ENCODE measurements around the gene GRB10. TPM values are rescaled to one million over a fixed set of nuclear protein-coding genes. Genes with fewer than 3 reads are reported as not detected.
A peak's percentile ranks its signal among the peaks of the same experiment; 100 is the strongest.

Gene GRB10
- total RNA-seq, 1 donor from 2014 or later, result 54.9 TPM

- no peak for ATAC-seq
- no peak for DNase-seq (ENCODE audit: low spot score)
These were observed 79.0 kb downstream of the GRB10 start for GRCh38 chr7:50703654-50704053.

- no peak for ATAC-seq
- no peak for DNase-seq (ENCODE audit: low spot score)
These were observed 83.6 kb downstream of the GRB10 start for GRCh38 chr7:50699143-50699542.

GRCh38 chr7:50697748-50698147, 84.9 kb downstream of the GRB10 start:
- DNase-seq (ENCODE audit: low spot score), result peak; percentile 82
- ATAC-seq, result peak; percentile 88

- DNase-seq (ENCODE audit: low spot score) (no peak), ATAC-seq (peak; percentile 75)
These were observed 85.7 kb downstream of the GRB10 start for GRCh38 chr7:50696810-50697582.

GRCh38 chr7:50695026-50695425, 87.7 kb downstream of the GRB10 start:
- DNase-seq (ENCODE audit: low spot score), result no peak
- ATAC-seq, result no peak

GRCh38 chr7:50693455-50694130, 89.1 kb downstream of the GRB10 start:
- DNase-seq (ENCODE audit: low spot score) (no peak), ATAC-seq (no peak)

GRCh38 chr7:50690541-50691011, 92.1 kb downstream of the GRB10 start:
- no peak for ATAC-seq
- no peak for DNase-seq (ENCODE audit: low spot score)

GRCh38 chr7:50688226-50688590, 94.5 kb downstream of the GRB10 start:
- no peak for DNase-seq (ENCODE audit: low spot score)
- ATAC-seq, result no peak

GRCh38 chr7:50687575-50688225, 95.0 kb downstream of the GRB10 start:
- DNase-seq (ENCODE audit: low spot score), result no peak
- ATAC-seq, result no peak

- peak; percentile 63 for ATAC-seq
- peak; percentile 52 for DNase-seq (ENCODE audit: low spot score)
These were observed 95.6 kb downstream of the GRB10 start for GRCh38 chr7:50687096-50687495.

- ATAC-seq, result peak; percentile 10
These were observed 97.3 kb downstream of the GRB10 start for GRCh38 chr7:50685135-50686065.

GRCh38 chr7:50684713-50685075, 98.0 kb downstream of the GRB10 start:
- DNase-seq (ENCODE audit: low spot score), result no peak
- ATAC-seq, result no peak

More at GRCh38 chr7:50685135-50686065, 97.3 kb downstream of the GRB10 start:
- DNase-seq (ENCODE audit: low spot score), result peak; percentile 45

- DNase-seq (ENCODE audit: low spot score), result peak; percentile 77
- peak; percentile 59 for ATAC-seq
These were observed 98.5 kb downstream of the GRB10 start for GRCh38 chr7:50684011-50684712.

GRCh38 chr7:50682573-50682972, 100.1 kb downstream of the GRB10 start:
- no peak for DNase-seq (ENCODE audit: low spot score)
- no peak for ATAC-seq

- ATAC-seq (peak; percentile 54), DNase-seq (ENCODE audit: low spot score) (peak; percentile 81)
These were observed 100.6 kb downstream of the GRB10 start for GRCh38 chr7:50682079-50682478.

GRCh38 chr7:50681432-50682045, 101.2 kb downstream of the GRB10 start:
- ATAC-seq (no peak), DNase-seq (ENCODE audit: low spot score) (no peak)

GRCh38 chr7:50679218-50680007, 103.3 kb downstream of the GRB10 start:
- ATAC-seq, result peak; percentile 51

GRCh38 chr7:50678586-50678985, 104.1 kb downstream of the GRB10 start:
- ATAC-seq (no peak), DNase-seq (ENCODE audit: low spot score) (peak; percentile 47)

More at GRCh38 chr7:50679218-50680007, 103.3 kb downstream of the GRB10 start:
- no peak for DNase-seq (ENCODE audit: low spot score)

GRCh38 chr7:50677638-50677996, 105.1 kb downstream of the GRB10 start:
- peak; percentile 59 for ATAC-seq
- DNase-seq (ENCODE audit: low spot score), result peak; percentile 61
